ENCODE data around the gene PRXL2A.
"Not testable (repeated sequence)": the region's sequence is repeated elsewhere in the genome, so short reads cannot be mapped to it uniquely, and the experiment has no call there.

Gene PRXL2A

DNA sequence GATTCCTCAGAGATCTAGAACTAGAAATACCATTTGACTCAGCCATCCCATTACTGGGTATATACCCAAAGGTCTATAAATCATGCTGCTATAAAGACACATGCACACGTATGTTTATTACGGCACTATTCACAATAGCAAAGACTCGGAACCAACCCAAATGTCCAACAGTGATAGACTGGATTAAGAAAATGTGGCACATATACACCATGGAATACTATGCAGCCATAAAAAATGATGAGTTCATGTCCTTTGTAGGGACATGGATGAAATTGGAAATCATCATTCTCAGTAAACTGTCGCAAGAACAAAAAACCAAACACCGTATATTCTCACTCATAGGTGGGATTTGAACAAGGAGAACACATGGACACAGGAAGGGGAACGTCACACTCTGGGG lies 72.0 kb downstream of the PRXL2A start:
- DNase-seq, result not testable (repeated sequence)

DNA sequence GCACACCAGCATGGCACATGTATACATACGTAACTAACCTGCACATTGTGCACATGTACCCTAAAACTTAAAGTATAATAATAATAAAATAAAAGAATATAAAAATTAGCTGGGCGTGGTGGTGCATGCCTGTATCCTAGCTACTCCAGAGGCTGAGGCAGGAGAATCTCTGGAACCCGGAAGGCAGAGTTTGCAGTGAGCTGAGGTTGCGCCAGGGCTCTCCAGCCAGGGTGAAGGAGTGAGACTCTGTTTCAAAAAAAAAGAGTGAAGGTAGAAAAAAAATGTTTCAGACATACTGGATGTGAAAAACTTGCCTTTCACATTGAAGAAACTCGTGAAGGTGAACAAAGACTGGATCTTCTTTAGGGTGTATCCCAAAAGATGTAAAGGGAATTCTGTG lies 72.5 kb downstream of the PRXL2A start:
- no peak for DNase-seq

DNA sequence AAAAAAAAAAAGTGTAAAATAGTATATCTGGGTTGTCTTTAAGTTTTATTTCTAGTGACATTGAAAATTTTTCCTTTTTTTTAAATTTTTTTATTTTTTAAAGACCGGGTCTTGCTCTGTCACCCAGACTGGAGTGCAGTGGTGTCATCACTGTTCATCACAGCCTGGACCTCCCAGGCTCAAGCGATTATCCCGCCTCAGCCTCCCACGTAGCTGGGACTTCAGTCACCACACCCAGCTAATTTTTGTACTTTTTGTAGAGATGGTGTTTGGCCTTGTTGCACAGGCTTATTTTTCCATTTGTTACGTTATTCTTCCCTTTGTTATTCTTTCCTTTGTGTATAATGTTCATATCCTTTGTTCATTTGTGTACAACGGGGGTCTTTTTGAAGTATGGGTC lies 75.9 kb downstream of the PRXL2A start:
- no peak for DNase-seq

DNA sequence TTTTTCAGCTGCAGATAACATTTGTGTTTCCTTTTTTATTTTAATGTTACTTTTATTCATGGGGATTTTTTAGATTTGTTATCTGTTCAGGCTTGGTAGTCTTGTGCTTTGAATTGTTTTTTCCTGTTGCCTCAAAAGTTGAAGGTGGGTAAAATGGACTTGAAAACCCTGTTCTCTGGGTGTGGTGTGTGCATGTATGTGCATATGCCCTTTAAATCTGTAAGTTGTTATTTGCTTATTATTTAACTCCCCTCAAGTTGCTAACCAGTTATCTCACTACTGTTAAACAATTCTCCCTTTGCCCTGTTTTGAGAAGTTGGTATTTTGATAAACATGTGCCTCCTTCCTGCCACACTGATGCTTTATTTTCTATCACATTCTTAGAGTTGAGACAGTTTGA lies 76.3 kb downstream of the PRXL2A start:
- no peak for DNase-seq

DNA sequence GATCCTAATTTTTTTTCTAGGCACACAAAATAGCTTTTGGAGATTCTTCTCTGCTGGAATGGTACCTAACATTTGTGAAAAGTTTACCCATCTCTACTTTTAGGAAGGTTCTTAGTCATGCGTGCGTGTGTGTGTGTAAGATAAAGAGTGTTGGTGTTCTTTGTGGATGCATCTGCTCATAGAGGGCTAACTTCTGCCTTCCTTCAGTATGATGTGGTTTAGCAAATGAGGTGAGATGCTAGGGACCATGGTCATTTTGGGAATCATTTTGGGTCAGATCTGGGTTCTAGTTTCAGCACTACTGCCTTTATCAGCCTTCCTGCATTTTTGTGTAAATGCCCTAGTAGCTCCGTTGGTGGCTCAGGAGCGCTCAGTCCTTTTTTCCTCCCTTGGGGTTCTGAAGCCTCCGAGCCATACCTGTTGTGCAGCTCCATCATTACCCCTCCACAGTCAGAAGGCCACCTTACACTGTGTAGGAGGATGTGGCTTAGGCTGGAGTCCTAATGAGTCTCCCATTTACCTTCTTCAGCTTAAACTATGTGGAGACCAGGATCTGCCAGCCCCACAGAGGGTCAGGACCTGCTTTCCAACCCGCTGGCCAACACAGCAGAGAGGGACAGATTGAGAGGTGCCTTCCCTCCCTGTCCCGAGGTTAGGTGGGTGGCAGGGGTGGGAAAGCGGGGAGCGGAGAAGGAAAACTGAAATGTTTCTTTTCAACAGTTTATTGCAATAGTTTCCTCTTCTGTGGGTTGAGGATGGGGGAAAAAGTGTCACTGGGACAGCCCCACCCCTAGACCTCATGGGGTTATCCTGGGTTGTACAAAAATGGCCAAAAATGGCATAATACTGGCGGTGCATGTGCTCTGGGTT lies 77.0 kb downstream of the PRXL2A start:
- no peak for DNase-seq

DNA sequence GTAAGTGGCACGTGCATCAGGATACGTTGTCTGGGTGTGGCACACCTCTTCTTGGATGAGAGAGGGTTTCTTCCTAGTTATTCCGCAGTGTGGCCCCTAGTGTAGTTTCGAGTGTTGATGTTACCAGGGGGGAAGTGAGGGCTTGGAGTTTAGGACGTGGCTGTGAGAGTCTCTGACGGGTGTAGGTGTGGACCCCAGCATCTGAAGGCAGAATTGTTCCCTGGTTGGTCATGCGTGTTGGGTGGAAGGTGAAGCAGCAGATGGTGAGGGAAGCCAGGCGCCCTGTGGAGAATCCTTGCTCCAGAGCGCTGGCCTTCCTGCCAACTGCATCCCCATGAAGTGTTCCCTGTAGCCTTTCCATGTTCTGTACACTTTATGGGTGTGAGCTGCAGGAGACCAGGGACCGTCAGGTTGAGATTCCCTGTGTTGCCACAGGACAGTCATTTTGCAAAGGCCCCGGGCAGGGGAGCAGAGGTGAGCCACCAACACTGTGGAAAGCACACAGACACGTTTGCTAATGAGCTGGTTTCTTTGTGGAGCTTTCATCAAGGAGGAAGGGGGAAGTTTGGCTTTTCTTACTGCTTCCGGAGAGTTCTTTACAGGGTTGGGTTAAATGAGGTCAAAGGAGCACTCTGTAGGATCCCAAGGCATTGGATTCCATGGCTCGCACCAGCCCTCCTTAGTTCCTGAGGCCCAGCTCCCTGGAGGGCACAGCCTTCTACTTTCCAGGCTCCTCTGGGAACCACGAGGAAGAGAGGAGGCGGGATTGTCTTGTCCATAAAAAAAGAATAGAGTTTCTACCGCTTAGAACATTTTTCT lies 77.8 kb downstream of the PRXL2A start:
- no peak for DNase-seq

Measured in kidney glomerular epithelial cell (primary cell).